Measurements from ENCODE around the gene SDC3. TPM values are rescaled to one million over a fixed set of nuclear protein-coding genes. Genes with fewer than 3 reads are reported as not detected.

The SDC3 gene
- total and polyA plus RNA-seq, 10 of the 15 experiments (the other 5 are each of a cell fraction or from before 2014, with no cell fraction given) = under 0.01 to 0.46 (median 0.07) TPM; not detected in 2

DNA sequence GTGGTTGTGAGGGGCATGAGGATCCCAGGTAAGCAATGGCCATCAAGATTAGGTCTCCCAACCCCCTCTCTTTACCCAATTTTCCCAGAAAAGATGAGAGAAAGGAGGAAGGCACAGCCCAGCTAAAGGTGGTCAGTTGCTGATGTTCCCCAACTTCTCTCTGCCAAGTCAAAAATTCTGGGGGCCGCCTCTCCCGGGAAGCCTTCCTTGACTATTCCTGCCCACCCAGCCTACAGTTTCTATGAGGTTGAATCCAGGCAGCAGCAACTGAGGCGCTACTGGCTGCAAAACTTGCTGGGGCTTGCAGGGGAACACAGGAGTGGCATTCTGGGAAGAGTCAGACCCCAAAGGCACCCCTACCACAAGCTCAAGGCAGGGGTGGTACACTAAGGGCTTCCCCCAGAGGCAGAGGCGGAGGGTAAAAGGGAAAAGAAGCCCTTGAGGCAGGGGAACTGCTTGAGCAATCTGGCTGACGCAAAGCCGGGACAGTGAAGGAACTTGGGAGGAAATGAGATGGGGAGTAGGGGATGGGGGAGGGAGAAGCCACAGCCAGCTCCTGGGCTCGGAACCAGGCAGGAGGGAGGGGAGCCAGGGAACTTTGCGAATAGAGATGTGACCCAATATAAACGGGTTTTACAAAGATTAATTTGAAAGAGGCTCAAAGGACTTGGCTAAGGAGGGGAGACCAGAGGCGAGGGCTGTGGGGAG, 31.2 kb downstream of the SDC3 start:
- Histone ChIP-seq H2AFZ (ENCODE audit: control insufficient read depth, low read depth, low read length) (no peak overlapping the region), H3K9me3 (replicated peaks; ENCODE audit: control insufficient read depth, insufficient read depth, low read length) (no peaks in the 10 kb centered on the region), H3K27me3 (replicated peaks in 1 of 2; ENCODE audit: control insufficient read depth in 2 of 2, insufficient read depth in 2 of 2, low read length in 1 of 2) (peaks cover 0 to 10% of the 10 kb centered on the region in 2 experiments; a peak in 3 of 4 replicates), H3K79me2 (ENCODE audit: control insufficient read depth, insufficient read depth, low read length) (no peaks in the 10 kb centered on the region), H3K4me1 (ENCODE audit: control insufficient read depth, insufficient read depth, low read length) (no peaks in the 10 kb centered on the region; the same call in 1 of the 2 replicates), H3K27ac (ENCODE audit: control insufficient read depth, insufficient read depth) (no peak overlapping the region), H3K9ac (ENCODE audit: control insufficient read depth, insufficient read depth, low read length) (no peak overlapping the region), H3K4me3 (no peak overlapping the region), H3K4me2 (ENCODE audit: control insufficient read depth, insufficient read depth) (no peak overlapping the region), H4K20me1 (ENCODE audit: control insufficient read depth, insufficient read depth) (no peaks in the 10 kb centered on the region), H3K36me3 (ENCODE audit: control insufficient read depth in 2 of 2, insufficient read depth in 2 of 2, low read length in 1 of 2) (no peaks in the 10 kb centered on the region)
- POLR2A ChIA-PET = no interaction called here
- no peak for DNase-seq (ENCODE audit: low read depth, low spot score)
- intact Hi-C loops (cut with micrococcal nuclease; ENCODE audit: unreplicated experiment) (no loop called here), in situ Hi-C loops (cut with MboI) (no loop called here)
- FAIRE-seq = no peak
- SMC1A ChIA-PET (ENCODE audit: uncharacterized antibody, unreplicated experiment) = no interaction called here
- CTCF ChIA-PET = interaction anchor here (0.6 to 0.7 kb wide), 2 partner anchors 13 to 71 kb away, joined by 3 read pairs; no protein-coding TSS in a partner anchor
- RAD21 ChIA-PET (ENCODE audit: unreplicated experiment) = no interaction called here
- ATAC-seq = no peak
- TF ChIP-seq ZZZ3 (IDR thresholded peaks at IDR 0.05; ENCODE audit: control insufficient read depth, insufficient read length, low read depth) (no peak), KLF5 (IDR thresholded peaks at IDR 0.05; ENCODE audit: partially characterized antibody) (no peak), SP1 (IDR thresholded peaks at IDR 0.05; ENCODE audit: low read depth, low read length) (no peak), MTA2 (IDR thresholded peaks at IDR 0.05; ENCODE audit: low read depth) (no peak), ATF7 (IDR thresholded peaks at IDR 0.05; ENCODE audit: low read depth) (no peak)
- BruUV-seq (replicated peaks) = no TSS peak
- WGBS (ENCODE audit: insufficient coverage, insufficient replicate concordance, low lambda C conversion rate, missing lambda C conversion rate) = 29% methylated on average over 10 of the region's 10 CpGs

DNA sequence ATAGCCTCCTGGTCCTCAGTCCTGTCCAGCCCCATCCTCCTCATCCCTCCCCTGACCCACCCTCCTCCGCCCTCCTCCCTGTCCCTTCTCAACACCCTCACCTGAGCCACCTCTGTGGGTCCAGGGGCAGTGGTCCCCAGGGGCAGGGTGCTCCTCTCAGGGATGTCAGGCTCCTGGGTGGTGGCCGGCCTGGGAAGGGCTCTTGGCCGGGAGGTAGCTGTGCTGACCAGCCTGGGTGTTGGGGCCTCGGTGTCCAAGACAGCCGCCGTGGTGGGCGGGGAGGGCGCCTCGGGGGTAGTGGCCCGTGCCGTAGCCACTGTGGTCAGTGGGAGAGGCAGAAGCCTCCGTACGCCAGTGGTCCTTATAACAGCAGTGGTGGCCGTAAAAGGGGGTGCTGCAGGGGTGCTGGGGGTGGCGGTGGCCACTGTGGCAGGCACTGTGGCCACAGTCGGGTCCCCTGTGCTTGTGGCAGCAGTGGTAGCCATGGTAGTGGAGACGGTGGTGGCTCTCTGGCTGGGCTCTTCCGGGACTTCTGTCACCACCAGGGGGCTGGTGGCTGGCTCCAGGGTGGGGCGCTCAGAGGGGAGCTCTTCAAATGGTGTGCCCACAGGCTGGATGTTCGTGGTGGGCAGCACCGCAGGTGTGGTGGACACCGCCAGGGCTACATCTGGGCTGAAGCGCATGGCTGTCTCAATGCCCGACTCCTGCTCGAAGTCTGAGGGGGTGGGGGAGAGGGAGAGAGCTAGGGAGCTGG, 31.9 kb downstream of the SDC3 start:
- ChIA-PET RAD21 (ENCODE audit: unreplicated experiment) (no interaction called here), POLR2A (no interaction called here), SMC1A (ENCODE audit: uncharacterized antibody, unreplicated experiment) (no interaction called here), CTCF (interaction anchor here (0.7 kb wide), 1 partner anchor 14 kb away, joined by 3 read pairs; no protein-coding TSS in a partner anchor)
- no peak overlapping the region for H2AFZ ChIP-seq (ENCODE audit: control insufficient read depth, low read depth, low read length)
- no TSS peak for BruUV-seq (replicated peaks)
- H3K4me2 ChIP-seq (ENCODE audit: control insufficient read depth, insufficient read depth) = no peak overlapping the region
- intact Hi-C loops (cut with micrococcal nuclease; ENCODE audit: unreplicated experiment) (no loop called here), in situ Hi-C loops (cut with MboI) (no loop called here)
- ATAC-seq (no peak), FAIRE-seq (no peak), DNase-seq (ENCODE audit: low read depth, low spot score) (no peak)
- H3K27ac ChIP-seq (ENCODE audit: control insufficient read depth, insufficient read depth) = no peak overlapping the region
- H3K4me1 ChIP-seq (ENCODE audit: control insufficient read depth, insufficient read depth, low read length) = no peaks in the 10 kb centered on the region; the same call in 1 of the 2 replicates
- H3K79me2 ChIP-seq (ENCODE audit: control insufficient read depth, insufficient read depth, low read length) = no peaks in the 10 kb centered on the region
- H3K4me3 ChIP-seq = no peak overlapping the region
- peaks cover 0 to 10% of the 10 kb centered on the region in 2 experiments; a peak in 3 of 4 replicates for H3K27me3 ChIP-seq (replicated peaks in 1 of 2; ENCODE audit: control insufficient read depth in 2 of 2, insufficient read depth in 2 of 2, low read length in 1 of 2)
- H3K9ac ChIP-seq (ENCODE audit: control insufficient read depth, insufficient read depth, low read length) = no peak overlapping the region
- H4K20me1 ChIP-seq (ENCODE audit: control insufficient read depth, insufficient read depth) = no peaks in the 10 kb centered on the region
- 48% methylated on average over 25 of the region's 25 CpGs for WGBS (ENCODE audit: insufficient coverage, insufficient replicate concordance, low lambda C conversion rate, missing lambda C conversion rate)
- H3K9me3 ChIP-seq (replicated peaks; ENCODE audit: control insufficient read depth, insufficient read depth, low read length) = no peaks in the 10 kb centered on the region
- H3K36me3 ChIP-seq (ENCODE audit: control insufficient read depth in 2 of 2, insufficient read depth in 2 of 2, low read length in 1 of 2) = no peaks in the 10 kb centered on the region
- TF ChIP-seq HDAC6 (IDR thresholded peaks at IDR 0.05; ENCODE audit: unreplicated experiment) = no peak
- TF ChIP-seq IKZF2 (IDR thresholded peaks at IDR 0.05) = no peak
- TF ChIP-seq, protein P1, sequence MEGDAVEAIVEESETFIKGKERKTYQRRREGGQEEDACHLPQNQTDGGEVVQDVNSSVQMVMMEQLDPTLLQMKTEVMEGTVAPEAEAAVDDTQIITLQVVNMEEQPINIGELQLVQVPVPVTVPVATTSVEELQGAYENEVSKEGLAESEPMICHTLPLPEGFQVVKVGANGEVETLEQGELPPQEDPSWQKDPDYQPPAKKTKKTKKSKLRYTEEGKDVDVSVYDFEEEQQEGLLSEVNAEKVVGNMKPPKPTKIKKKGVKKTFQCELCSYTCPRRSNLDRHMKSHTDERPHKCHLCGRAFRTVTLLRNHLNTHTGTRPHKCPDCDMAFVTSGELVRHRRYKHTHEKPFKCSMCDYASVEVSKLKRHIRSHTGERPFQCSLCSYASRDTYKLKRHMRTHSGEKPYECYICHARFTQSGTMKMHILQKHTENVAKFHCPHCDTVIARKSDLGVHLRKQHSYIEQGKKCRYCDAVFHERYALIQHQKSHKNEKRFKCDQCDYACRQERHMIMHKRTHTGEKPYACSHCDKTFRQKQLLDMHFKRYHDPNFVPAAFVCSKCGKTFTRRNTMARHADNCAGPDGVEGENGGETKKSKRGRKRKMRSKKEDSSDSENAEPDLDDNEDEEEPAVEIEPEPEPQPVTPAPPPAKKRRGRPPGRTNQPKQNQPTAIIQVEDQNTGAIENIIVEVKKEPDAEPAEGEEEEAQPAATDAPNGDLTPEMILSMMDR (IDR thresholded peaks at IDR 0.05 in 2 of 3, conservative IDR thresholded peaks at IDR 0.05 in 1 of 3; ENCODE audit: control insufficient read depth in 2 of 3, extremely low read depth in 1 of 3, insufficient read depth in 1 of 3, low read depth in 3 of 3, low read length in 3 of 3) = 0 out of 6 replicates have a peak, but pooled peaks of 1 of the 3 experiments have one; percentile 10
- TF ChIP-seq, protein P2, sequence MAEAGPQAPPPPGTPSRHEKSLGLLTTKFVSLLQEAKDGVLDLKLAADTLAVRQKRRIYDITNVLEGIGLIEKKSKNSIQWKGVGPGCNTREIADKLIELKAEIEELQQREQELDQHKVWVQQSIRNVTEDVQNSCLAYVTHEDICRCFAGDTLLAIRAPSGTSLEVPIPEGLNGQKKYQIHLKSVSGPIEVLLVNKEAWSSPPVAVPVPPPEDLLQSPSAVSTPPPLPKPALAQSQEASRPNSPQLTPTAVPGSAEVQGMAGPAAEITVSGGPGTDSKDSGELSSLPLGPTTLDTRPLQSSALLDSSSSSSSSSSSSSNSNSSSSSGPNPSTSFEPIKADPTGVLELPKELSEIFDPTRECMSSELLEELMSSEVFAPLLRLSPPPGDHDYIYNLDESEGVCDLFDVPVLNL (IDR thresholded peaks at IDR 0.05; ENCODE audit: low read depth, low read length) = no peak
